CD4-positive, alpha-beta T cell treated with Interleukin-17A for 1 hour (primary cell): ENCODE data around the gene EEPD1.
"Not testable (repeated sequence)": the region's sequence is repeated elsewhere in the genome, so short reads cannot be mapped to it uniquely, and the experiment has no call there.

ENCODE experiments used
- DNase-seq: peaks from one replicate; pipeline ENCODE4 v3.0.0-alpha.2; 2020

EEPD1 gene

GRCh38 chr7:36152756-36153570 is at the start of gene EEPD1:
Gene EEPD1 (plus strand): TSS chr7:36153254. CDS start chr7:36154325, 1,071 bp downstream.
- DNase-seq, result peak; percentile 100

GRCh38 chr7:36103837-36104561 is 49.1 kb upstream of the EEPD1 start:
- DNase-seq, result no peak

GRCh38 chr7:36106972-36107908 is 45.8 kb upstream of the EEPD1 start:
- not testable (repeated sequence) for DNase-seq

GRCh38 chr7:36107926-36108631 is 45.0 kb upstream of the EEPD1 start:
- DNase-seq, result no peak

GRCh38 chr7:36109013-36109627 is 43.9 kb upstream of the EEPD1 start:
- no peak for DNase-seq

GRCh38 chr7:36110584-36110983 is 42.5 kb upstream of the EEPD1 start:
- DNase-seq, result no peak

GRCh38 chr7:36112969-36113368 is 40.1 kb upstream of the EEPD1 start:
- DNase-seq, result no peak

GRCh38 chr7:36114355-36114754 is 38.7 kb upstream of the EEPD1 start:
- DNase-seq, result no peak

GRCh38 chr7:36115448-36116321 is 37.4 kb upstream of the EEPD1 start:
- DNase-seq, result peak; percentile 39

- DNase-seq, result peak; percentile 35
These were observed 36.5 kb upstream of the EEPD1 start for GRCh38 chr7:36116347-36117202.

- no peak for DNase-seq
These were observed 35.7 kb upstream of the EEPD1 start for GRCh38 chr7:36117203-36117840.

- no peak for DNase-seq
These were observed 34.7 kb upstream of the EEPD1 start for GRCh38 chr7:36118344-36118743.

- DNase-seq, result peak; percentile 35
These were observed 33.9 kb upstream of the EEPD1 start for GRCh38 chr7:36119005-36119706.

GRCh38 chr7:36119983-36120646 is 32.9 kb upstream of the EEPD1 start:
- DNase-seq, result not testable (repeated sequence)

GRCh38 chr7:36125630-36126029 is 27.4 kb upstream of the EEPD1 start:
- not testable (repeated sequence) for DNase-seq

- no peak for DNase-seq
These were observed 25.8 kb upstream of the EEPD1 start for GRCh38 chr7:36127075-36127740.

- no peak for DNase-seq
These were observed 24.5 kb upstream of the EEPD1 start for GRCh38 chr7:36128448-36129047.
